ENCODE data around the gene TARS3.

GRCh38 chr15:101696829-101697228 is 27.4 kb downstream of the TARS3 start:
- TF ChIP-seq POLR2AphosphoS5 (IDR thresholded peaks at IDR 0.05; ENCODE audit: low read depth, low read length) (no peak), POLR2A (IDR thresholded peaks at IDR 0.05; ENCODE audit: low read depth, low read length) (no peak), TAF1 (IDR thresholded peaks at IDR 0.05; ENCODE audit: borderline replicate concordance, low read depth, low read length) (no peak)
